HepG2 (cell line): ENCODE data around the gene CYB5D1. TPM values are rescaled to one million over a fixed set of nuclear protein-coding genes. Genes with fewer than 3 reads are reported as not detected.
A peak's percentile ranks its signal among the peaks of the same experiment; 100 is the strongest.

Experiments
- ATAC-seq: fragments of 200-7000 bp; cut with Tn5 transposase; 3 replicates; pipeline ENCODE4 v1.9.1; 2020; ENCODE audit warnings: mild to moderate bottlenecking, moderate library complexity
- BruUV-seq: library from RNA; stranded (reverse); fragments of 400-500 nt; replicated peaks from 2 replicates; lab custom pipeline; 2021; lab: Mats Ljungman, UMichigan
- CTCF ChIA-PET: fragments of 300-600 bp; formaldehyde crosslinking; extraction: SDS; loops from one replicate; lab custom pipeline; 2021; ENCODE audit warnings: low total read pairs, inconsistent platforms, low intra/inter-chr PET ratio; lab: Yijun Ruan, JAX
- POLR2A ChIA-PET: fragments of 350-600 bp; sonication (Branson Sonifier 250); formaldehyde crosslinking; loops from one replicate; lab custom pipeline; 2020; ENCODE audit warnings: antibody characterized with exemption, inconsistent platforms; lab: Yijun Ruan, JAX
- DNase-seq: peaks from one replicate; pipeline ENCODE4 v3.0.0-alpha.2; 2015; ENCODE audit warnings: low spot score
- FAIRE-seq: peaks from 3 replicates; lab custom pipeline; 2011; peaks lifted over from hg19 to GRCh38; lab: Jason Lieb, UNC
- H2AFZ ChIP-seq: one replicate; pipeline ENCODE4 v1.6.1; 2011; ENCODE audit warnings: low read length, inconsistent platforms
- H3K27ac ChIP-seq: fragments of 300-600 bp; 3 replicates; pipeline ENCODE4 v1.8.0; 2011; ENCODE audit warnings: mixed run types, mild to moderate bottlenecking, mixed read lengths, low read length, inconsistent platforms; ENCODE audit not compliant: insufficient read depth; ENCODE audit errors: extremely low read length
- H3K27me3 ChIP-seq, 2 experiments: fragments of 200-600 bp in 1 of 2; 2 replicates in 1 of 2; 3 replicates in 1 of 2; pipeline versions ENCODE4 v1.6.0 to v1.8.0; 2011; ENCODE audit warnings: low read length in 2 of 2, mild to moderate bottlenecking in 2 of 2, moderate library complexity in 2 of 2, inconsistent platforms in 1 of 2; ENCODE audit not compliant: insufficient read depth in 2 of 2, control insufficient read depth in 1 of 2
- H3K36me3 ChIP-seq, 2 experiments: fragments of 200-600 bp in 1 of 2; replicated peaks in 1 of 2; 2 replicates in 1 of 2; 3 replicates in 1 of 2; pipeline versions ENCODE4 v1.5.1 to v1.8.0; 2011; ENCODE audit warnings: low read length in 2 of 2, inconsistent platforms in 1 of 2; ENCODE audit not compliant: insufficient read depth in 2 of 2, control insufficient read depth in 1 of 2
- H3K4me1 ChIP-seq: 2 replicates; pipeline ENCODE4 v1.5.1; 2012; ENCODE audit warnings: low read length, inconsistent platforms; ENCODE audit not compliant: insufficient read depth
- H3K4me2 ChIP-seq: 2 replicates; pipeline ENCODE4 v1.6.0; 2011; ENCODE audit warnings: low read depth, low read length, inconsistent platforms
- H3K4me3 ChIP-seq, 3 experiments: fragments of 200-600 bp in 1 of 3; sonication (generic), shearing (Covaris generic) in 1 of 3; replicated peaks in 1 of 3; 2 replicates each; pipeline ENCODE4 v1.5.1; 2011 to 2016; ENCODE audit warnings: low read length in 3 of 3, inconsistent platforms in 2 of 3, low read depth in 2 of 3, mild to moderate bottlenecking in 2 of 3, control low read depth in 1 of 3, mixed read lengths in 1 of 3; ENCODE audit not compliant: insufficient read depth in 1 of 3
- H3K79me2 ChIP-seq: one replicate; pipeline ENCODE4 v1.6.1; 2011; ENCODE audit warnings: low read length, inconsistent platforms; ENCODE audit not compliant: insufficient read depth
- H3K9ac ChIP-seq: 2 replicates; pipeline ENCODE4 v1.6.0; 2011; ENCODE audit warnings: mild to moderate bottlenecking, low read depth, low read length, inconsistent platforms; ENCODE audit not compliant: insufficient read depth
- H3K9me3 ChIP-seq: 2 replicates; pipeline ENCODE4 v1.5.1; 2012; ENCODE audit warnings: mild to moderate bottlenecking, low read length
- H4K20me1 ChIP-seq: 2 replicates; pipeline ENCODE4 v1.6.0; 2011; ENCODE audit warnings: inconsistent platforms, mild to moderate bottlenecking, low read length, moderate library complexity; ENCODE audit not compliant: insufficient read depth
- AGO2 ChIP-seq: fragments of 200-400 bp; formaldehyde crosslinking; optimal IDR thresholded peaks from 2 replicates; pipeline ENCODE3; 2017; ENCODE audit warnings: mild to moderate bottlenecking, low read depth, low read length, moderate library complexity
- FIP1L1 ChIP-seq: fragments of 200-400 bp; formaldehyde crosslinking; IDR thresholded peaks from 2 replicates; pipeline ENCODE4 v1.6.1; 2018; ENCODE audit warnings: low read depth, mild to moderate bottlenecking, low read length, moderate library complexity, borderline replicate concordance; ENCODE audit not compliant: insufficient read depth
- MAF1 ChIP-seq: sonication (generic); formaldehyde crosslinking; IDR thresholded peaks from 2 replicates; pipeline ENCODE4 v1.5.0; 2020; ENCODE audit warnings: missing genetic modification reagents, borderline replicate concordance
- SNRNP70 ChIP-seq: fragments of 200-400 bp; formaldehyde crosslinking; IDR thresholded peaks from 2 replicates; pipeline ENCODE4 v1.6.1; 2017; ENCODE audit warnings: mild to moderate bottlenecking, low read depth, low read length, moderate library complexity
- SPEN ChIP-seq: sonication (generic); formaldehyde crosslinking; IDR thresholded peaks from 2 replicates; pipeline ENCODE4 v1.5.1; 2020; ENCODE audit warnings: low read depth, mild to moderate bottlenecking, missing genetic modification reagents
- ZNF136 ChIP-seq: sonication (generic); formaldehyde crosslinking; IDR thresholded peaks from 2 replicates; pipeline ENCODE4 v1.8.1; 2022; ENCODE audit warnings: low read depth, mild to moderate bottlenecking, moderate library complexity, missing genetic modification reagents
- ZNF17 ChIP-seq: sonication (generic); formaldehyde crosslinking; IDR thresholded peaks from 2 replicates; pipeline ENCODE4 v1.5.0; 2020; ENCODE audit warnings: mild to moderate bottlenecking, missing genetic modification reagents
- ZNF180 ChIP-seq: sonication (generic); formaldehyde crosslinking; IDR thresholded peaks from 2 replicates; pipeline ENCODE4 v1.4.0; 2020; ENCODE audit warnings: low read depth, missing genetic modification reagents, borderline replicate concordance
- ZNF205 ChIP-seq: IDR thresholded peaks from 2 replicates; pipeline ENCODE4 v1.6.1; 2018; ENCODE audit warnings: missing biosample characterization, missing genetic modification reagents
- ZNF777 ChIP-seq: sonication (generic); formaldehyde crosslinking; IDR thresholded peaks from 2 replicates; pipeline ENCODE4 v1.4.0; 2020; ENCODE audit warnings: missing genetic modification reagents
- ZNF782 ChIP-seq: sonication (generic); formaldehyde crosslinking; IDR thresholded peaks from 2 replicates; pipeline ENCODE4 v1.4.0; 2020; ENCODE audit warnings: missing genetic modification reagents, mild to moderate bottlenecking, borderline replicate concordance
- ZNF883 ChIP-seq: sonication (generic); formaldehyde crosslinking; IDR thresholded peaks from 2 replicates; pipeline ENCODE4 v1.5.1; 2020; ENCODE audit warnings: mild to moderate bottlenecking, missing genetic modification reagents; ENCODE audit errors: not compliant biosample characterization
- WGBS: methylation state at CpG from one replicate; pipeline ENCODE4 v1.1.6; 2017; ENCODE audit warnings: low lambda C conversion rate; 5-methylcytosine and 5-hydroxymethylcytosine counted together
- in situ Hi-C: cut with HindIII; loops from 2 replicates; pipeline ENCODE4 v1.10.0; 2017; ENCODE audit warnings: low pct_unique_long_range_greater_than_20kb; ENCODE audit not compliant: extremely low pct_ligation_motif_present
- intact Hi-C: fragments of 100-400 bp; cut with micrococcal nuclease; formaldehyde crosslinking; loops from one replicate; pipeline ENCODE4 v1.10.0; 2022; ENCODE audit not compliant: unreplicated experiment
- polyA plus RNA-seq, 8 experiments: library from polyadenylated mRNA; depleted of rRNA in 3 of 8; stranded (reverse) in 7 of 8; unstranded in 1 of 8; fragments of >200 nt; fragmentation: Illumina TruSeq in 4 of 8; extraction: Trizol in 4 of 8; gene quantifications; 2 replicates each; pipeline versions ENCODE4 v1.2.1 to v1.2.3, GENCODE V29; 2011 to 2016; ENCODE audit warnings: low read depth in 4 of 8, missing spikeins in 1 of 8, mixed read lengths in 1 of 8; ENCODE audit not compliant: insufficient read depth in 1 of 8
- total RNA-seq, 5 experiments: library from RNA; depleted of rRNA; stranded (reverse); fragments of >200 nt; fragmentation: Illumina TruSeq; extraction: Trizol; gene quantifications; 2 replicates each; pipeline ENCODE4 v1.2.3, GENCODE V29; 2016; ENCODE audit warnings: low read depth in 1 of 5
- TF ChIP-seq, protein P1 (sequence below): sonication (generic); formaldehyde crosslinking; IDR thresholded peaks from 2 replicates; pipeline ENCODE4 v1.4.0; 2020; ENCODE audit warnings: missing genetic modification reagents
- TF ChIP-seq, protein P2 (sequence below): sonication (generic); formaldehyde crosslinking; IDR thresholded peaks from 2 replicates; pipeline ENCODE4 v1.8.1; 2023; ENCODE audit warnings: mild to moderate bottlenecking, moderate library complexity, missing genetic modification reagents
- TF ChIP-seq, protein P3 (sequence below): sonication (generic); formaldehyde crosslinking; IDR thresholded peaks from 2 replicates; pipeline ENCODE4 v1.5.0; 2020; ENCODE audit warnings: missing genetic modification reagents, mild to moderate bottlenecking, borderline replicate concordance

CYB5D1 gene
- total and polyA plus RNA-seq, 2 of the 13 experiments (the other 11 are each of a cell fraction or from before 2014, with no cell fraction given), result 8.9 to 17.0 TPM

DNA sequence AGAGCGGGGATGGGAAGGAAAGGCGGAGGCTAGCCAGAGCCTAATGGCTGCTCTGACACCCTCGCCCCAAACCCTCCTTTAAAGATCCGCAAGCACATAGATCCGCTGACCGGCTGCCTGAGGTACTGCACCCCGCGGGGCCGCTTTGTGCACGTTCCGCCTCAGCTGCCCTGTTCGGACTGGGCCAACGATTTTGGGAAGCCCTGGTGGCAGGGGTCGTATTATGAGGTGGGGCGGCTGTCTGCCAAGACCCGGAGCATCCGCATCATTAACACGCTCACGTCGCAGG lies 663 bp downstream of the CYB5D1 start (continued):
- 0 out of 2 replicates have a peak, but pooled peaks have one; percentile 2 for TF ChIP-seq SPEN

DNA sequence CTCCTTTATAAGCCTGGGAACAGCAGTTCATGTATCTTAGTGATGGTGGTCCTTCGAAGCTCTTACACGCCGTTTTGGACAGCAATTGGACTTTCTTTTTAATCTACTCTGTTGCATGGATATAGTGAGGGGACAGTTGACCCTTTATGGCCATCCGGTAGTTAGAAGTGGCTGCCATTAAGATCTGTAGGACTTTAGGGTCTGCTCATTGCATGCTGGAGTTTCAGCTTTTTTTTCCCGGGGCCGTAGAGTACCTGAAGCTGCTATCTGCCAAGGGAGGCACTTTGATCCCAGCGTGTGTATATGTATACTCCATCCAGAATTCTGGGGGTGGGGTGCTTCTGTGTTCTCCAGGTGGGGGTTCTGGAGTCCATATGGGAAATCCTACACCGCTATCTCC lies 1.2 kb downstream of the CYB5D1 start:
- H3K9ac ChIP-seq, result peak overlapping the region; percentile 80
- no peaks in the 10 kb centered on the region for H3K9me3 ChIP-seq
- H3K4me2 ChIP-seq, result peak overlapping the region; percentile 98
- no peak for ATAC-seq
- peak overlapping the region; percentile 94 for H3K27ac ChIP-seq
- POLR2A ChIA-PET, result interaction anchor here (1.2 kb wide), 1 partner anchor 813 kb away, joined by 3 read pairs; no protein-coding TSS in a partner anchor
- no peak overlapping the region for H2AFZ ChIP-seq
- no peaks in the 10 kb centered on the region for H4K20me1 ChIP-seq
- H3K4me1 ChIP-seq, result peaks cover 68% of the 10 kb centered on the region
- no TSS peak for BruUV-seq
- no peak for DNase-seq
- H3K36me3 ChIP-seq, result no peaks in the 10 kb centered on the region
- H3K79me2 ChIP-seq, result peaks cover 8% of the 10 kb centered on the region
- TF ChIP-seq, protein P1, sequence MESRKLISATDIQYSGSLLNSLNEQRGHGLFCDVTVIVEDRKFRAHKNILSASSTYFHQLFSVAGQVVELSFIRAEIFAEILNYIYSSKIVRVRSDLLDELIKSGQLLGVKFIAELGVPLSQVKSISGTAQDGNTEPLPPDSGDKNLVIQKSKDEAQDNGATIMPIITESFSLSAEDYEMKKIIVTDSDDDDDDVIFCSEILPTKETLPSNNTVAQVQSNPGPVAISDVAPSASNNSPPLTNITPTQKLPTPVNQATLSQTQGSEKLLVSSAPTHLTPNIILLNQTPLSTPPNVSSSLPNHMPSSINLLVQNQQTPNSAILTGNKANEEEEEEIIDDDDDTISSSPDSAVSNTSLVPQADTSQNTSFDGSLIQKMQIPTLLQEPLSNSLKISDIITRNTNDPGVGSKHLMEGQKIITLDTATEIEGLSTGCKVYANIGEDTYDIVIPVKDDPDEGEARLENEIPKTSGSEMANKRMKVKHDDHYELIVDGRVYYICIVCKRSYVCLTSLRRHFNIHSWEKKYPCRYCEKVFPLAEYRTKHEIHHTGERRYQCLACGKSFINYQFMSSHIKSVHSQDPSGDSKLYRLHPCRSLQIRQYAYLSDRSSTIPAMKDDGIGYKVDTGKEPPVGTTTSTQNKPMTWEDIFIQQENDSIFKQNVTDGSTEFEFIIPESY (CRISPR knock-in tag), result no peak
- TF ChIP-seq MAF1 (CRISPR knock-in tag) (no peak), ZNF17 (CRISPR knock-in tag) (no peak), ZNF883 (CRISPR knock-in tag) (no peak), FIP1L1 (no peak), SNRNP70 (no peak), ZNF180 (CRISPR knock-in tag) (no peak), ZNF136 (CRISPR knock-in tag) (no peak), ZNF777 (CRISPR knock-in tag) (no peak), ZNF205 (CRISPR knock-in tag) (no peak), ZNF782 (CRISPR knock-in tag) (no peak), AGO2 (no peak)
- TF ChIP-seq, protein P2, sequence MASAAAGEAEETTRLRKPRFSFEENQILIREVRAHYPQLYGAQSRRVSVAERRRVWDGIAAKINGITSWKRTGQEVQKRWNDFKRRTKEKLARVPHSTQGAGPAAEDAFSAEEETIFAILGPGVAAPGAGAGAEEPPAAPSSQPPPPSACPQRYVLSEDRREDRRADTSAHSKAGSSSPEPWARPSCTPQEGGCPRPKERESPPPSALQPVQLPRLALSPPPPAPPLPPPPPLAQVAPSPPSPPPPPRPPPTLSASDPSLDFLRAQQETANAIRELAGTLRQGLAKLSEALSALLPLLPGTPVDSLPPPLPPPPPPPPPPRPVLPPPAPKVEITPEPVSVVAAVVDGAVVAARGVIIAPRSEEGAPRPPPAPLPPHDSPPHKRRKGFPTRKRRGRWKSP, result no peak
- TF ChIP-seq, protein P3, sequence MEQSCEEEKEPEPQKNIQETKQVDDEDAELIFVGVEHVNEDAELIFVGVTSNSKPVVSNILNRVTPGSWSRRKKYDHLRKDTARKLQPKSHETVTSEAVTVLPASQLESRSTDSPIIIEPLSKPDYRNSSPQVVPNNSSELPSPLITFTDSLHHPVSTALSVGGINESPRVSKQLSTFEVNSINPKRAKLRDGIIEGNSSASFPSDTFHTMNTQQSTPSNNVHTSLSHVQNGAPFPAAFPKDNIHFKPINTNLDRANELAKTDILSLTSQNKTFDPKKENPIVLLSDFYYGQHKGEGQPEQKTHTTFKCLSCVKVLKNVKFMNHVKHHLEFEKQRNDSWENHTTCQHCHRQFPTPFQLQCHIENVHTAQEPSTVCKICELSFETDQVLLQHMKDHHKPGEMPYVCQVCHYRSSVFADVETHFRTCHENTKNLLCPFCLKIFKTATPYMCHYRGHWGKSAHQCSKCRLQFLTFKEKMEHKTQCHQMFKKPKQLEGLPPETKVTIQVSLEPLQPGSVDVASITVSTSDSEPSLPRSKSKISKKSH (CRISPR knock-in tag), result no peak
- FAIRE-seq, result no peak
- in situ Hi-C loops (loop anchor here (5.0 kb wide), 1 partner anchor 38 kb away; no protein-coding TSS in a partner anchor), intact Hi-C loops (no loop called here)
- WGBS, result 79% methylated on average over 5 of the region's 8 CpGs
- H3K27me3 ChIP-seq, result no peaks in the 10 kb centered on the region; a peak in 1 of 5 replicates
- CTCF ChIA-PET, result interaction anchor here (2.0 to 3.3 kb wide), 2 partner anchors 36 to 38 kb away, joined by 9 read pairs; no protein-coding TSS in a partner anchor
- peak overlapping the region; percentile 70 to 83 (median 83); a peak in 5 of 6 replicates for H3K4me3 ChIP-seq
